ENCODE results near the gene LEKR1. TPM values are rescaled to one million over a fixed set of nuclear protein-coding genes. Genes with fewer than 3 reads are reported as not detected.

Gene LEKR1
- total and polyA plus RNA-seq, 2 donors (not counting 3 experiments of a cell fraction or from before 2014, with no cell fraction given) = 0.07 to 0.64 TPM

DNA sequence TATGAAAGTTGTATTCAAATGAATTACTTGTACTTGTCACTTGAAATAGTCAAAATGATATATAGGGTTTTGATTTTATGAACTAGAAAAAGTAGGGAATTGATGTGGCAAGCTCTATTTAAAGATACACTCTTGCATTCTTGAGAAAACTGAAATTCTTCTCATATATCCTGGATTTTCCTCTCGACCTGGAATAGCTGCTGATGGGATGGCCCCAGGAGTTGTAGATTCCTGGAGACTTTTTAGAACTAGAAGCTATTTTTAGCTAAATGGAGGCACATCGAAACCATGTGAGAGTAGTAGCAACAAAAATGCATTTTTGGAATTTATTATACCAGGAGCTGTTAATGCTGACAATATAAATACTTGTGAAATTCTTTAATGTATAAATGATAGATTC, 125.9 kb downstream of the LEKR1 start:
- no peaks in the 10 kb centered on the region for H3K4me1 ChIP-seq (ENCODE audit: control insufficient read depth, extremely low read depth, insufficient read depth, low read length)
- no peak overlapping the region for H3K4me3 ChIP-seq (replicated peaks in 1 of 3; ENCODE audit: insufficient read depth in 1 of 3, low read depth in 1 of 3, low read length in 3 of 3)
- TF ChIP-seq POLR2AphosphoS5 (IDR thresholded peaks at IDR 0.05; ENCODE audit: insufficient read depth, low read depth, low read length) = no peak
- no peak for TF ChIP-seq EZH2 (IDR thresholded peaks at IDR 0.05; ENCODE audit: borderline replicate concordance, low read depth, low read length, severe bottlenecking)
- TF ChIP-seq, protein P1, sequence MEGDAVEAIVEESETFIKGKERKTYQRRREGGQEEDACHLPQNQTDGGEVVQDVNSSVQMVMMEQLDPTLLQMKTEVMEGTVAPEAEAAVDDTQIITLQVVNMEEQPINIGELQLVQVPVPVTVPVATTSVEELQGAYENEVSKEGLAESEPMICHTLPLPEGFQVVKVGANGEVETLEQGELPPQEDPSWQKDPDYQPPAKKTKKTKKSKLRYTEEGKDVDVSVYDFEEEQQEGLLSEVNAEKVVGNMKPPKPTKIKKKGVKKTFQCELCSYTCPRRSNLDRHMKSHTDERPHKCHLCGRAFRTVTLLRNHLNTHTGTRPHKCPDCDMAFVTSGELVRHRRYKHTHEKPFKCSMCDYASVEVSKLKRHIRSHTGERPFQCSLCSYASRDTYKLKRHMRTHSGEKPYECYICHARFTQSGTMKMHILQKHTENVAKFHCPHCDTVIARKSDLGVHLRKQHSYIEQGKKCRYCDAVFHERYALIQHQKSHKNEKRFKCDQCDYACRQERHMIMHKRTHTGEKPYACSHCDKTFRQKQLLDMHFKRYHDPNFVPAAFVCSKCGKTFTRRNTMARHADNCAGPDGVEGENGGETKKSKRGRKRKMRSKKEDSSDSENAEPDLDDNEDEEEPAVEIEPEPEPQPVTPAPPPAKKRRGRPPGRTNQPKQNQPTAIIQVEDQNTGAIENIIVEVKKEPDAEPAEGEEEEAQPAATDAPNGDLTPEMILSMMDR (IDR thresholded peaks at IDR 0.05; ENCODE audit: extremely low read depth in 1 of 2, insufficient read depth in 1 of 2, low read depth in 1 of 2, low read length in 2 of 2) = no peak
- no peak for TF ChIP-seq MYC (IDR thresholded peaks at IDR 0.05; ENCODE audit: low read depth, low read length)
- no peak for TF ChIP-seq FOS (IDR thresholded peaks at IDR 0.05; ENCODE audit: borderline replicate concordance, insufficient read depth, low read length)
- no peak for TF ChIP-seq GATA2 (IDR thresholded peaks at IDR 0.05; ENCODE audit: insufficient read depth, insufficient read length, low read depth, low read length)
- TF ChIP-seq, protein P2, sequence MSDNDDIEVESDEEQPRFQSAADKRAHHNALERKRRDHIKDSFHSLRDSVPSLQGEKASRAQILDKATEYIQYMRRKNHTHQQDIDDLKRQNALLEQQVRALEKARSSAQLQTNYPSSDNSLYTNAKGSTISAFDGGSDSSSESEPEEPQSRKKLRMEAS (IDR thresholded peaks at IDR 0.05; ENCODE audit: insufficient read depth, insufficient read length) = no peak
- TF ChIP-seq POLR2A (IDR thresholded peaks at IDR 0.05; ENCODE audit: low read depth, low read length) = no peak
- TF ChIP-seq JUN (IDR thresholded peaks at IDR 0.05; ENCODE audit: borderline replicate concordance, insufficient read depth, insufficient read length, low read depth) = no peak
- H3K79me2 ChIP-seq (ENCODE audit: control insufficient read depth, insufficient read depth, low read length) = no peaks in the 10 kb centered on the region
- no peaks in the 10 kb centered on the region for H4K20me1 ChIP-seq (replicated peaks; ENCODE audit: control insufficient read depth, extremely low read depth, insufficient read depth, low read length)
- no peak overlapping the region for H3K4me2 ChIP-seq (ENCODE audit: insufficient read depth, low read length)
- no peaks in the 10 kb centered on the region for H3K36me3 ChIP-seq (ENCODE audit: control insufficient read depth in 2 of 2, extremely low read depth in 1 of 2, insufficient read depth in 2 of 2, low read length in 2 of 2)
- H3K27me3 ChIP-seq (ENCODE audit: control insufficient read depth in 2 of 2, insufficient read depth in 2 of 2, low read length in 2 of 2) = no peaks in the 10 kb centered on the region
- FAIRE-seq (no peak), DNase-seq (ENCODE audit: low read depth, low spot score) (no peak)
- CTCF ChIA-PET = interaction anchor here (0.9 kb wide), 1 partner anchor 12 kb away, joined by 3 read pairs; no protein-coding TSS in a partner anchor
- dilution Hi-C loops (cut with MboI; ENCODE audit: extremely low pct_ligation_motif_present, low sequenced_read_pairs) (no loop called here), intact Hi-C loops (cut with micrococcal nuclease) (no loop called here)
- BruUV-seq (replicated peaks) = no TSS peak
- H3K9me1 ChIP-seq (replicated peaks; ENCODE audit: control insufficient read depth, extremely low read depth, insufficient read depth, low read length) = no peaks in the 10 kb centered on the region
- no peak overlapping the region for H2AFZ ChIP-seq (ENCODE audit: low read depth, low read length)
- no peak overlapping the region for H3K27ac ChIP-seq (ENCODE audit: insufficient read depth, low read depth, low read length)
- no peaks in the 10 kb centered on the region for H3K9me3 ChIP-seq (replicated peaks; ENCODE audit: control insufficient read depth, insufficient read depth, low read length)
- POLR2A ChIA-PET = no interaction called here
- H3K9ac ChIP-seq (replicated peaks; ENCODE audit: extremely low read depth, insufficient read depth, low read length) = no peak overlapping the region

Measured in endothelial cell of umbilical vein (primary cell).